Gastrocnemius medialis (tissue), 4 donors: Measurements from ENCODE around the gene RNPS1. TPM values are rescaled to one million over a fixed set of nuclear protein-coding genes. Genes with fewer than 3 reads are reported as not detected.

Source experiments
- ATAC-seq, 2 donors: fragments of 150-250 bp; one replicate each; pipeline ENCODE4 v1.9.1; 2016
- DNase-seq, 2 donors: peaks; one replicate each; pipeline ENCODE4 v3.0.0-alpha.2; 2019
- H3K27ac ChIP-seq, 4 donors: fragments of 200-600 bp; sonication (generic); 1 replicate in 1 of 4; 2 replicates in 3 of 4; pipeline ENCODE4 v1.5.1; 2016 to 2018; ENCODE audit warnings: mild to moderate bottlenecking in 2 of 4, moderate library complexity in 1 of 4
- H3K27me3 ChIP-seq, 3 donors: fragments of 200-600 bp; sonication (generic) in 2 of 3; 1 replicate in 1 of 3; 2 replicates in 2 of 3; pipeline versions ENCODE4 v1.5.1 to v1.6.0; 2016 to 2019; ENCODE audit warnings: mild to moderate bottlenecking in 1 of 3, moderate library complexity in 1 of 3
- H3K36me3 ChIP-seq, 2 donors: fragments of 200-600 bp; sonication (generic) in 1 of 2; one replicate each; pipeline ENCODE4 v1.5.1; 2017 to 2018
- H3K4me1 ChIP-seq, 2 donors: fragments of 200-600 bp; sonication (generic) in 1 of 2; one replicate each; pipeline ENCODE4 v1.5.1; 2016 to 2017; ENCODE audit warnings: mild to moderate bottlenecking in 2 of 2
- H3K4me3 ChIP-seq, 4 donors: fragments of 200-600 bp; sonication (generic) in 3 of 4; 1 replicate in 1 of 4; 2 replicates in 3 of 4; pipeline ENCODE4 v1.5.1; 2016 to 2019; ENCODE audit warnings: mild to moderate bottlenecking in 2 of 4
- H3K9me3 ChIP-seq, 3 donors: fragments of 200-600 bp; sonication (generic) in 2 of 3; 1 replicate in 1 of 3; 2 replicates in 2 of 3; pipeline ENCODE4 v1.5.1; 2016 to 2019
- CTCF ChIP-seq, 5 experiments: fragments of 450-650 bp in 3 of 5; fragments of 200-600 bp in 2 of 5; sonication (generic) in 2 of 5; IDR thresholded peaks in 4 of 5; conservative IDR thresholded peaks in 1 of 5; 1 replicate in 4 of 5; 2 replicates in 1 of 5; pipeline ENCODE4 v1.5.1; 2016 to 2019; ENCODE audit warnings: antibody characterized with exemption in 5 of 5, mild to moderate bottlenecking in 3 of 5, moderate library complexity in 3 of 5
- POLR2A ChIP-seq, 2 donors: fragments of 450-650 bp; IDR thresholded peaks; one replicate each; pipeline ENCODE4 v1.6.1; 2017; ENCODE audit warnings: antibody characterized with exemption in 2 of 2, mild to moderate bottlenecking in 2 of 2, moderate library complexity in 2 of 2
- in situ Hi-C, 4 donors: fragments of 200-750 bp; cut with MboI; loops; one replicate each; pipeline versions ENCODE4 v1.15.0 to v1.8.0; 2017; ENCODE audit warnings: low sequenced_read_pairs in 4 of 4
- intact Hi-C: fragments of 100-400 bp; cut with DNase I; formaldehyde crosslinking; loops from one replicate; pipeline ENCODE4 v1.15.1; 2023; ENCODE audit warnings: low total_unique reads
- total RNA-seq, 4 donors: library from RNA; depleted of rRNA; stranded (reverse); fragments of >200 nt; gene quantifications; one replicate each; pipeline versions ENCODE4 v1.1.0 to v1.2.3, GENCODE V29; 2016

RNPS1 gene, protein sequence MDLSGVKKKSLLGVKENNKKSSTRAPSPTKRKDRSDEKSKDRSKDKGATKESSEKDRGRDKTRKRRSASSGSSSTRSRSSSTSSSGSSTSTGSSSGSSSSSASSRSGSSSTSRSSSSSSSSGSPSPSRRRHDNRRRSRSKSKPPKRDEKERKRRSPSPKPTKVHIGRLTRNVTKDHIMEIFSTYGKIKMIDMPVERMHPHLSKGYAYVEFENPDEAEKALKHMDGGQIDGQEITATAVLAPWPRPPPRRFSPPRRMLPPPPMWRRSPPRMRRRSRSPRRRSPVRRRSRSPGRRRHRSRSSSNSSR
- 100 to 1,000 TPM; 158 to 222 (median 172) TPM for total RNA-seq

DNA sequence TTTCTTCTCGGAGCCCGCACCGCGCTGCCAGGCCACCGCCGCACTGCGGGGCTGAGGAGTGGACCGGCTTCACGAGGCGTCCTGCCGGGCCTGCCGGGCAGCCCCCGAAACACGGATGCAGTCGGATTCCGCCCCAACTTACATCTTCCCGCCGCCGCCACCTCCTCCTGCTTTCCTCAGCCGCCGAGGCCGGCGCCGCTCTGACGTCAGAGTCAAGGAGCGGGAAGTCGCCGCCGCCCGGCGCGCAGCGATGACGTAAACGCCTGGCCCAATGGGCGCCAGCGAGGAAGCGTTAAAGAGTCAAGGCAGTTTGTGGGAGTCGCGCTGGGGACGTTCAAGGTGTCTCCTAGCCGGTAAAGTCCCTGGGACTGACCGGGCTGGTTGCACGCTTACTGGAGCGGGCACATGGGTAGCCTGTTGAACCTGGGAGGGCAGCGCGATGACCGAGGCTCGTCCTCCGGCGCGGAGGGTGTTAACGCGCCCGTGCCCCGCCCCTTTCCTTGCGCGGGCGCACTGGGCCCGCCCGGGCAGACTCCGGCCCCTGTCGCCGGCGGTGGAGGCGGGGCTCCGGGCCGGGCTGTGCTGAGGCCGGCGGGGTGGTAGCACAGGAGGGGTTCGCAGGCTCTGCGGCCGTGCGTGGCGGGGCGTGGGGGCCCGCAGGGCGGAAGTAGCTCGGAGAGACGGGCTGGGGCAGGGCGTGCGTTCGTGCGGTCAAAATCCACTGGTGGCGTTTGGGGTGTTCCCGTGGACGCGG lies at the start of gene RNPS1:
Gene RNPS1 (minus strand): TSS at position 214 of the 754 bp plus-strand sequence. CDS start 3,483 bp downstream, outside the sequence.
- H3K9me3 ChIP-seq = no peaks in the 10 kb centered on the region
- intact Hi-C loops = loop anchor here (1.0 to 10.0 kb wide), 6 partner anchors 17 to 441 kb away; partner anchors contain the start of genes ATP6V0C, ECI1, FAHD1 and HAGH
- H3K4me1 ChIP-seq = peaks cover 27 to 34% of the 10 kb centered on the region in 2 donors
- H3K4me3 ChIP-seq = peak within 1 kb of the TSS; percentile 68 to 94 (median 86)
- H3K27me3 ChIP-seq = no peaks in the 10 kb centered on the region
- peak within 1 kb of the TSS; percentile 93 to 99 (median 96) for H3K27ac ChIP-seq
- TF ChIP-seq POLR2A (IDR thresholded peaks at IDR 0.05) (peak; percentile 97 to 98), CTCF (IDR thresholded peaks at IDR 0.05 in 4 of 5, conservative IDR thresholded peaks at IDR 0.05 in 1 of 5) (peak in 2 of 5 experiments; percentile 35 to 63)
- in situ Hi-C loops = no loop called here
- H3K36me3 ChIP-seq = peaks cover 0 to 11% of the 10 kb centered on the region in 2 donors
- DNase-seq = peak; percentile 87 to 93
- peak; percentile 91 to 93 for ATAC-seq

- Histone ChIP-seq H3K4me3 (no peak overlapping the region), H3K4me1 (no peaks in the 10 kb centered on the region), H3K9me3 (no peaks in the 10 kb centered on the region), H3K36me3 (peaks cover 0 to 13% of the 10 kb centered on the region in 2 donors), H3K27ac (no peak overlapping the region), H3K27me3 (no peaks in the 10 kb centered on the region)
- in situ Hi-C loops (no loop called here), intact Hi-C loops (no loop called here)
- no peak for TF ChIP-seq CTCF (IDR thresholded peaks at IDR 0.05 in 4 of 5, conservative IDR thresholded peaks at IDR 0.05 in 1 of 5)
- TF ChIP-seq POLR2A (IDR thresholded peaks at IDR 0.05) = no peak
- ATAC-seq = no peak
- no peak for DNase-seq
Observed at GRCh38 chr16:2317231-2318020, 49.5 kb upstream of the RNPS1 start.

DNA sequence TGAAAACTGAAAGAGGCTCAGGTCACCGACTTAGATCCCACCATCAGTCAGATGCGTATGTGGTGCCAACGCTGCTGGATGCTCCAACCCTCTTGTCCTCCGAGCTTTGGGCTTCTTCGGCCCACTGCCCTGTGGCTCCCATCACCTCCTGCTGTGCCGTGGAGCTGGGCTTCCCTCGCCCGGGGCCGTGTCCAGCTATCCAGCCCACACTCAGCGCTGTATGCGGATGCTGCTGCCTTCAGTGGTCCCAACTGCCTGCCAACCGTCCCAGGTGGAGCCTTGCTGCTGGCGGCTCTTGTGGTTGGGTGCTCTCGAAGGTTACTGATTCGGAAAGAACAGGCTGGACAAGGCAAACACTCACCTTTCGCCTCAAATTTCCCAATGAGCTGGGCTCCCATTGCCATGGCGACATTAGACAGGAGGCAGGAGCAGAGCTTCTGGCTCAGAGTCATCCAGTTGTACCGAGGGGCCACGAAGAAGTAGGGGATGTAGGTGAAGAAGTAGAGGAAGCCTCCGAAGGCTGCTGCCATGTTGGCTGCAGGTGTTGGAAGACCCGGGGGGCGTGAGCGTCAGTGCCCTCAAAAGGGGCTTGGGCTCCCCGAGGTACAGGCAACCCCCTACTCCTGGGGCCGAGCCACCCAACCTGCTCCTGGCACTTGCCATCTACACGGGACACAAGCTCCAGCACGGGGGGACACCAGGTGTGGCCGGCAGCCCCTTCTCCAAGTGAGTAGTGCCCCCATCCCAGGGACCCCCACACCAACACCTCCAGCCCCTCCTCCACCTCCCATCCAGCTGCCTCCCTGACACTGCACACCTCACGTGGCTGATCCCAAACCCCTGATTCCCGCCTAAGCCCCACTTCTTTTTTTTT lies 40.4 kb upstream of the RNPS1 start:
- Histone ChIP-seq H3K4me1 (no peaks in the 10 kb centered on the region), H3K36me3 (no peaks in the 10 kb centered on the region), H3K27me3 (no peaks in the 10 kb centered on the region), H3K4me3 (no peak overlapping the region), H3K27ac (no peak overlapping the region), H3K9me3 (no peaks in the 10 kb centered on the region)
- in situ Hi-C loops (no loop called here), intact Hi-C loops (no loop called here)
- TF ChIP-seq CTCF (IDR thresholded peaks at IDR 0.05 in 4 of 5, conservative IDR thresholded peaks at IDR 0.05 in 1 of 5) (no peak), POLR2A (IDR thresholded peaks at IDR 0.05) (no peak)
- ATAC-seq = no peak
- no peak for DNase-seq

- no peak for ATAC-seq
- in situ Hi-C loops (no loop called here), intact Hi-C loops (no loop called here)
- no peak for TF ChIP-seq CTCF (IDR thresholded peaks at IDR 0.05 in 4 of 5, conservative IDR thresholded peaks at IDR 0.05 in 1 of 5)
- no peak for TF ChIP-seq POLR2A (IDR thresholded peaks at IDR 0.05)
- Histone ChIP-seq H3K4me3 (no peak overlapping the region), H3K27ac (no peak overlapping the region), H3K4me1 (no peaks in the 10 kb centered on the region), H3K36me3 (peaks cover 0 to 10% of the 10 kb centered on the region in 2 donors), H3K27me3 (no peaks in the 10 kb centered on the region), H3K9me3 (no peaks in the 10 kb centered on the region)
- no peak for DNase-seq
Observed at GRCh38 chr16:2299915-2300192, 31.9 kb upstream of the RNPS1 start.
